ENCODE data around the gene SLC38A3. TPM values are rescaled to one million over a fixed set of nuclear protein-coding genes. Genes with fewer than 3 reads are reported as not detected.

The SLC38A3 gene
- total and polyA plus RNA-seq, 2 donors (not counting 3 experiments of a cell fraction or from before 2014, with no cell fraction given): 0.60 to 1.1 TPM

- Histone ChIP-seq H2AFZ (ENCODE audit: low read depth, low read length) (no peak overlapping the region), H3K27ac (ENCODE audit: insufficient read depth, low read depth, low read length) (no peak overlapping the region), H3K9ac (replicated peaks; ENCODE audit: extremely low read depth, insufficient read depth, low read length) (no peak overlapping the region), H3K9me3 (replicated peaks; ENCODE audit: control insufficient read depth, insufficient read depth, low read length) (no peaks in the 10 kb centered on the region), H3K4me1 (ENCODE audit: control insufficient read depth, extremely low read depth, insufficient read depth, low read length) (peaks cover 2% of the 10 kb centered on the region), H3K27me3 (ENCODE audit: control insufficient read depth in 2 of 2, insufficient read depth in 2 of 2, low read length in 2 of 2) (peaks cover 5 to 6% of the 10 kb centered on the region in 2 experiments), H3K4me3 (replicated peaks in 1 of 3; ENCODE audit: insufficient read depth in 1 of 3, low read depth in 1 of 3, low read length in 3 of 3) (no peak overlapping the region), H3K36me3 (ENCODE audit: control insufficient read depth in 2 of 2, extremely low read depth in 1 of 2, insufficient read depth in 2 of 2, low read length in 2 of 2) (no peaks in the 10 kb centered on the region), H3K9me1 (replicated peaks; ENCODE audit: control insufficient read depth, extremely low read depth, insufficient read depth, low read length) (no peaks in the 10 kb centered on the region), H4K20me1 (replicated peaks; ENCODE audit: control insufficient read depth, extremely low read depth, insufficient read depth, low read length) (no peaks in the 10 kb centered on the region), H3K4me2 (ENCODE audit: insufficient read depth, low read length) (no peak overlapping the region), H3K79me2 (ENCODE audit: control insufficient read depth, insufficient read depth, low read length) (no peaks in the 10 kb centered on the region)
- intact Hi-C loops (cut with micrococcal nuclease) (loop anchor here (10.0 kb wide), 1 partner anchor 143 kb away; no protein-coding TSS in a partner anchor), dilution Hi-C loops (cut with MboI; ENCODE audit: extremely low pct_ligation_motif_present, low sequenced_read_pairs) (no loop called here)
- FAIRE-seq: no peak
- no TSS peak for BruUV-seq (replicated peaks)
- TF ChIP-seq EZH2 (IDR thresholded peaks at IDR 0.05; ENCODE audit: borderline replicate concordance, low read depth, low read length, severe bottlenecking) (peak; percentile 29), MYC (IDR thresholded peaks at IDR 0.05; ENCODE audit: low read depth, low read length) (no peak)
- CTCF ChIA-PET: interaction anchor here (0.9 to 3.0 kb wide), 2 partner anchors 41 to 74 kb away, joined by 3 to 26 read pairs; no protein-coding TSS in a partner anchor
- DNase-seq (ENCODE audit: low read depth, low spot score): no peak
- POLR2A ChIA-PET: no interaction called here
Measured at GRCh38 chr3:50268276-50268675, 63.2 kb downstream of the SLC38A3 start.

- BruUV-seq (replicated peaks): no TSS peak
- DNase-seq (ENCODE audit: low read depth, low spot score) (no peak), FAIRE-seq (no peak)
- TF ChIP-seq POLR2A (IDR thresholded peaks at IDR 0.05; ENCODE audit: low read depth, low read length) (no peak), EZH2 (IDR thresholded peaks at IDR 0.05; ENCODE audit: borderline replicate concordance, low read depth, low read length, severe bottlenecking) (no peak), FOS (IDR thresholded peaks at IDR 0.05; ENCODE audit: borderline replicate concordance, insufficient read depth, low read length) (no peak), JUN (IDR thresholded peaks at IDR 0.05; ENCODE audit: borderline replicate concordance, insufficient read depth, insufficient read length, low read depth) (no peak), CTCF (IDR thresholded peaks at IDR 0.05; ENCODE audit: extremely low read depth in 1 of 2, insufficient read depth in 1 of 2, low read depth in 1 of 2, low read length in 2 of 2) (no peak), MAX (IDR thresholded peaks at IDR 0.05; ENCODE audit: insufficient read depth, insufficient read length) (no peak), POLR2AphosphoS5 (IDR thresholded peaks at IDR 0.05; ENCODE audit: insufficient read depth, low read depth, low read length) (no peak), GATA2 (IDR thresholded peaks at IDR 0.05; ENCODE audit: insufficient read depth, insufficient read length, low read depth, low read length) (no peak), MYC (IDR thresholded peaks at IDR 0.05; ENCODE audit: low read depth, low read length) (no peak)
- H3K9ac ChIP-seq (replicated peaks; ENCODE audit: extremely low read depth, insufficient read depth, low read length): no peak within 1 kb of the TSS
- intact Hi-C loops (cut with micrococcal nuclease) (loop anchor here (10.0 kb wide), 1 partner anchor 144 kb away; no protein-coding TSS in a partner anchor), dilution Hi-C loops (cut with MboI; ENCODE audit: extremely low pct_ligation_motif_present, low sequenced_read_pairs) (no loop called here)
- no peaks in the 10 kb centered on the region for H3K9me1 ChIP-seq (replicated peaks; ENCODE audit: control insufficient read depth, extremely low read depth, insufficient read depth, low read length)
- no peaks in the 10 kb centered on the region for H3K36me3 ChIP-seq (ENCODE audit: control insufficient read depth in 2 of 2, extremely low read depth in 1 of 2, insufficient read depth in 2 of 2, low read length in 2 of 2)
- no peak within 1 kb of the TSS for H3K4me3 ChIP-seq (replicated peaks in 1 of 3; ENCODE audit: insufficient read depth in 1 of 3, low read depth in 1 of 3, low read length in 3 of 3)
- peaks cover 6% of the 10 kb centered on the region in 2 experiments for H3K27me3 ChIP-seq (ENCODE audit: control insufficient read depth in 2 of 2, insufficient read depth in 2 of 2, low read length in 2 of 2)
- no peak within 1 kb of the TSS for H3K27ac ChIP-seq (ENCODE audit: insufficient read depth, low read depth, low read length)
- H2AFZ ChIP-seq (ENCODE audit: low read depth, low read length): no peak within 1 kb of the TSS
- H4K20me1 ChIP-seq (replicated peaks; ENCODE audit: control insufficient read depth, extremely low read depth, insufficient read depth, low read length): no peaks in the 10 kb centered on the region
- no peak within 1 kb of the TSS for H3K4me2 ChIP-seq (ENCODE audit: insufficient read depth, low read length)
- H3K9me3 ChIP-seq (replicated peaks; ENCODE audit: control insufficient read depth, insufficient read depth, low read length): no peaks in the 10 kb centered on the region
- ChIA-PET POLR2A (interaction anchor here (1.6 kb wide), 1 partner anchor 23 kb away, joined by 3 read pairs; no protein-coding TSS in a partner anchor), CTCF (interaction anchor here (1.0 to 3.7 kb wide), 5 partner anchors 9 to 74 kb away, joined by 3 to 26 read pairs (median 5); no protein-coding TSS in a partner anchor)
- H3K79me2 ChIP-seq (ENCODE audit: control insufficient read depth, insufficient read depth, low read length): no peaks in the 10 kb centered on the region
- peaks cover 2% of the 10 kb centered on the region for H3K4me1 ChIP-seq (ENCODE audit: control insufficient read depth, extremely low read depth, insufficient read depth, low read length)
Measured at GRCh38 chr3:50268703-50269451, 63.8 kb downstream of the SLC38A3 start, which contains the start of gene SEMA3B. SEMA3B (plus strand) TSS chr3:50269147; CDS start chr3:50269241, 94 bp downstream.
